Measurements from ENCODE around the gene HCAR1.
"Not testable (repeated sequence)": the region's sequence is repeated elsewhere in the genome, so short reads cannot be mapped to it uniquely, and the experiment has no call there.

DNA sequence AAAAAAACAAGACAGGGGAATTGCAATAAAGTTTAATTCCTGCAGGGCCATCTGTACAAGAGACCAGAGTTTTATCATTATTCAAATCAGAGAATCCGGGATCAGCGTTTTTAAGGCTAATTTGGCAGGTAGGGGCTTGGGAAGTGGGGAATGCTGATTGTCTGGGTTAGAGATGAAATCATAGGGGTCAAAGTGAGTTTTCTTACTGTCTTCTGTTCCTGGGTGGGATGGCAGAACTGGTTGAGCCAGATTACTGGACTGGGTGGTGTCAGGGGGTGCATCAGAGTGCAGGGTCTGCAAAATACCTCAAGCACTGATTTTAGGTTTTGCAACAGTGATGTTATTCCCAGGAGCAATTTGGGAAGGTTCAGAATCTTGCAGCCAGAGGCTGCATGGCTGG is 20.3 kb downstream of the HCAR1 start:
- TF ChIP-seq POLR2A (IDR thresholded peaks at IDR 0.05; ENCODE audit: low read depth, low read length); TAF1 (IDR thresholded peaks at IDR 0.05; ENCODE audit: borderline replicate concordance, low read depth, low read length): not testable (repeated sequence)

All from GM12892 (cell line).